HepG2 (cell line): ENCODE results near the gene SETD1A. TPM values are rescaled to one million over a fixed set of nuclear protein-coding genes. Genes with fewer than 3 reads are reported as not detected.
A peak's percentile ranks its signal among the peaks of the same experiment; 100 is the strongest.

ENCODE experiments used
- ATAC-seq: fragments of 200-7000 bp; cut with Tn5 transposase; 3 replicates; pipeline ENCODE4 v1.9.1; 2020; ENCODE audit warnings: mild to moderate bottlenecking, moderate library complexity
- BruUV-seq: library from RNA; stranded (reverse); fragments of 400-500 nt; replicated peaks from 2 replicates; lab custom pipeline; 2021; lab: Mats Ljungman, UMichigan
- CTCF ChIA-PET: fragments of 300-600 bp; formaldehyde crosslinking; extraction: SDS; loops from one replicate; lab custom pipeline; 2021; ENCODE audit warnings: low total read pairs, inconsistent platforms, low intra/inter-chr PET ratio; lab: Yijun Ruan, JAX
- POLR2A ChIA-PET: fragments of 350-600 bp; sonication (Branson Sonifier 250); formaldehyde crosslinking; loops from one replicate; lab custom pipeline; 2020; ENCODE audit warnings: antibody characterized with exemption, inconsistent platforms; lab: Yijun Ruan, JAX
- DNase-seq: peaks from one replicate; pipeline ENCODE4 v3.0.0-alpha.2; 2015; ENCODE audit warnings: low spot score
- FAIRE-seq: peaks from 3 replicates; lab custom pipeline; 2011; peaks lifted over from hg19 to GRCh38; lab: Jason Lieb, UNC
- H2AFZ ChIP-seq: one replicate; pipeline ENCODE4 v1.6.1; 2011; ENCODE audit warnings: low read length, inconsistent platforms
- H3K27ac ChIP-seq: fragments of 300-600 bp; 3 replicates; pipeline ENCODE4 v1.8.0; 2011; ENCODE audit warnings: mixed run types, mild to moderate bottlenecking, mixed read lengths, low read length, inconsistent platforms; ENCODE audit not compliant: insufficient read depth; ENCODE audit errors: extremely low read length
- H3K27me3 ChIP-seq, 2 experiments: fragments of 200-600 bp in 1 of 2; 2 replicates in 1 of 2; 3 replicates in 1 of 2; pipeline versions ENCODE4 v1.6.0 to v1.8.0; 2011; ENCODE audit warnings: low read length in 2 of 2, mild to moderate bottlenecking in 2 of 2, moderate library complexity in 2 of 2, inconsistent platforms in 1 of 2; ENCODE audit not compliant: insufficient read depth in 2 of 2, control insufficient read depth in 1 of 2
- H3K36me3 ChIP-seq, 2 experiments: fragments of 200-600 bp in 1 of 2; replicated peaks in 1 of 2; 2 replicates in 1 of 2; 3 replicates in 1 of 2; pipeline versions ENCODE4 v1.5.1 to v1.8.0; 2011; ENCODE audit warnings: low read length in 2 of 2, inconsistent platforms in 1 of 2; ENCODE audit not compliant: insufficient read depth in 2 of 2, control insufficient read depth in 1 of 2
- H3K4me1 ChIP-seq: 2 replicates; pipeline ENCODE4 v1.5.1; 2012; ENCODE audit warnings: low read length, inconsistent platforms; ENCODE audit not compliant: insufficient read depth
- H3K4me2 ChIP-seq: 2 replicates; pipeline ENCODE4 v1.6.0; 2011; ENCODE audit warnings: low read depth, low read length, inconsistent platforms
- H3K4me3 ChIP-seq, 3 experiments: fragments of 200-600 bp in 1 of 3; sonication (generic), shearing (Covaris generic) in 1 of 3; replicated peaks in 1 of 3; 2 replicates each; pipeline ENCODE4 v1.5.1; 2011 to 2016; ENCODE audit warnings: low read length in 3 of 3, inconsistent platforms in 2 of 3, low read depth in 2 of 3, mild to moderate bottlenecking in 2 of 3, control low read depth in 1 of 3, mixed read lengths in 1 of 3; ENCODE audit not compliant: insufficient read depth in 1 of 3
- H3K79me2 ChIP-seq: one replicate; pipeline ENCODE4 v1.6.1; 2011; ENCODE audit warnings: low read length, inconsistent platforms; ENCODE audit not compliant: insufficient read depth
- H3K9ac ChIP-seq: 2 replicates; pipeline ENCODE4 v1.6.0; 2011; ENCODE audit warnings: mild to moderate bottlenecking, low read depth, low read length, inconsistent platforms; ENCODE audit not compliant: insufficient read depth
- H3K9me3 ChIP-seq: 2 replicates; pipeline ENCODE4 v1.5.1; 2012; ENCODE audit warnings: mild to moderate bottlenecking, low read length
- H4K20me1 ChIP-seq: 2 replicates; pipeline ENCODE4 v1.6.0; 2011; ENCODE audit warnings: inconsistent platforms, mild to moderate bottlenecking, low read length, moderate library complexity; ENCODE audit not compliant: insufficient read depth
- ADNP ChIP-seq: sonication (generic); formaldehyde crosslinking; IDR thresholded peaks from 2 replicates; pipeline ENCODE4 v1.4.0; 2020; ENCODE audit warnings: missing genetic modification reagents
- ARNT ChIP-seq: fragments of 450-650 bp; IDR thresholded peaks from 2 replicates; pipeline ENCODE4 v1.6.1; 2017
- ATF4 ChIP-seq, 2 experiments: fragments of 450-650 bp in 1 of 2; sonication (generic) in 1 of 2; formaldehyde crosslinking; IDR thresholded peaks; 2 replicates each; pipeline versions ENCODE4 v1.5.0 to v1.8.0; 2020 to 2022; ENCODE audit warnings: mild to moderate bottlenecking in 1 of 2, missing genetic modification reagents in 1 of 2
- CTCF ChIP-seq: sonication (generic); formaldehyde crosslinking; IDR thresholded peaks from 2 replicates; pipeline ENCODE4 v1.5.0; 2020; ENCODE audit warnings: mild to moderate bottlenecking, missing genetic modification reagents, moderate library complexity
- IRF9 ChIP-seq: sonication (generic); formaldehyde crosslinking; IDR thresholded peaks from 2 replicates; pipeline ENCODE4 v1.8.0; 2022; ENCODE audit warnings: missing genetic modification reagents, mild to moderate bottlenecking, borderline replicate concordance
- KAT8 ChIP-seq: IDR thresholded peaks from 2 replicates; pipeline ENCODE4 v1.6.1; 2016; ENCODE audit warnings: missing genetic modification reagents, missing compliant biosample characterization
- MBD4 ChIP-seq: IDR thresholded peaks from 2 replicates; pipeline ENCODE4 v1.6.1; 2012; ENCODE audit warnings: low read length, inconsistent platforms, borderline replicate concordance
- NKX3-1 ChIP-seq: sonication (generic); formaldehyde crosslinking; IDR thresholded peaks from 2 replicates; pipeline ENCODE4 v1.5.0; 2020; ENCODE audit warnings: missing genetic modification reagents
- STAG1 ChIP-seq: sonication (generic); formaldehyde crosslinking; IDR thresholded peaks from 2 replicates; pipeline ENCODE4 v1.4.0; 2020; ENCODE audit warnings: missing genetic modification reagents
- ZFP41 ChIP-seq: sonication (generic); formaldehyde crosslinking; IDR thresholded peaks from 2 replicates; pipeline ENCODE4 v1.4.0; 2020; ENCODE audit warnings: mild to moderate bottlenecking, missing genetic modification reagents, borderline replicate concordance
- ZNF263 ChIP-seq: sonication (generic); formaldehyde crosslinking; IDR thresholded peaks from 2 replicates; pipeline ENCODE4 v1.4.0; 2020; ENCODE audit warnings: missing genetic modification reagents
- ZNF616 ChIP-seq: sonication (generic); formaldehyde crosslinking; IDR thresholded peaks from 2 replicates; pipeline ENCODE4 v1.5.0; 2020; ENCODE audit warnings: low read depth, mild to moderate bottlenecking, missing genetic modification reagents
- ZNF773 ChIP-seq: sonication (generic); formaldehyde crosslinking; IDR thresholded peaks from 2 replicates; pipeline ENCODE4 v1.4.0; 2020; ENCODE audit warnings: missing genetic modification reagents, borderline replicate concordance
- WGBS: methylation state at CpG from one replicate; pipeline ENCODE4 v1.1.6; 2017; ENCODE audit warnings: low lambda C conversion rate; 5-methylcytosine and 5-hydroxymethylcytosine counted together
- in situ Hi-C: cut with HindIII; loops from 2 replicates; pipeline ENCODE4 v1.10.0; 2017; ENCODE audit warnings: low pct_unique_long_range_greater_than_20kb; ENCODE audit not compliant: extremely low pct_ligation_motif_present
- intact Hi-C: fragments of 100-400 bp; cut with micrococcal nuclease; formaldehyde crosslinking; loops from one replicate; pipeline ENCODE4 v1.10.0; 2022; ENCODE audit not compliant: unreplicated experiment
- polyA plus RNA-seq, 8 experiments: library from polyadenylated mRNA; depleted of rRNA in 3 of 8; stranded (reverse) in 7 of 8; unstranded in 1 of 8; fragments of >200 nt; fragmentation: Illumina TruSeq in 4 of 8; extraction: Trizol in 4 of 8; gene quantifications; 2 replicates each; pipeline versions ENCODE4 v1.2.1 to v1.2.3, GENCODE V29; 2011 to 2016; ENCODE audit warnings: low read depth in 4 of 8, missing spikeins in 1 of 8, mixed read lengths in 1 of 8; ENCODE audit not compliant: insufficient read depth in 1 of 8
- total RNA-seq, 5 experiments: library from RNA; depleted of rRNA; stranded (reverse); fragments of >200 nt; fragmentation: Illumina TruSeq; extraction: Trizol; gene quantifications; 2 replicates each; pipeline ENCODE4 v1.2.3, GENCODE V29; 2016; ENCODE audit warnings: low read depth in 1 of 5

Gene SETD1A
- total and polyA plus RNA-seq, 2 of the 13 experiments (the other 11 are each of a cell fraction or from before 2014, with no cell fraction given) = 3.8 to 5.6 TPM

- in situ Hi-C loops = no loop called here
- Histone ChIP-seq H3K4me2 (no peak overlapping the region), H2AFZ (no peak overlapping the region), H3K4me1 (peaks cover 32% of the 10 kb centered on the region), H3K27ac (no peak overlapping the region), H4K20me1 (no peaks in the 10 kb centered on the region), H3K4me3 (no peak overlapping the region), H3K9ac (no peak overlapping the region), H3K79me2 (no peaks in the 10 kb centered on the region), H3K27me3 (peaks cover 6 to 37% of the 10 kb centered on the region in 2 experiments), H3K36me3 (no peaks in the 10 kb centered on the region), H3K9me3 (no peaks in the 10 kb centered on the region)
- DNase-seq (no peak), FAIRE-seq (no peak), ATAC-seq (peak; percentile 8)
- no TSS peak for BruUV-seq
- TF ChIP-seq ZNF616 (no peak), KAT8 (CRISPR knock-in tag) (no peak), ADNP (CRISPR knock-in tag) (no peak), ZFP41 (CRISPR knock-in tag) (no peak), ARNT (no peak), STAG1 (CRISPR knock-in tag) (peak; percentile 32; the same call in 1 of the 2 replicates), ZNF263 (0 out of 2 replicates have a peak, but pooled peaks have one; percentile 20), NKX3-1 (CRISPR knock-in tag) (no peak), MBD4 (no peak), CTCF (peak; percentile 41), IRF9 (CRISPR knock-in tag) (no peak), ATF4 (CRISPR knock-in tag; IDR thresholded peaks at IDR 0.05) (no peak), ZNF773 (CRISPR knock-in tag) (no peak)
- intact Hi-C loops = no loop called here
- ChIA-PET CTCF (interaction anchor here (1.1 kb wide), 1 partner anchor 25 kb away, joined by 3 read pairs; the partner anchor contains the start of gene HSD3B7), POLR2A (no interaction called here)
- WGBS = 23% methylated on average over 26 of the region's 36 CpGs
Observed at GRCh38 chr16:31009894-31010584, 52.5 kb downstream of the SETD1A start.
